HUES64 (cell line): ENCODE results near the gene TCERG1L.
"Not testable (repeated sequence)": the region's sequence is repeated elsewhere in the genome, so short reads cannot be mapped to it uniquely, and the experiment has no call there.

Experiments
- H3K27ac ChIP-seq: 2 replicates; pipeline ENCODE4 v1.7.0; 2013; ENCODE audit warnings: low read depth, low read length, inconsistent platforms
- H3K27me3 ChIP-seq: 2 replicates; pipeline ENCODE4 v1.6.1; 2013; ENCODE audit warnings: mild to moderate bottlenecking, low read length; ENCODE audit not compliant: insufficient read depth
- H3K36me3 ChIP-seq: 2 replicates; pipeline ENCODE4 v1.6.1; 2013; ENCODE audit warnings: mild to moderate bottlenecking, low read length; ENCODE audit not compliant: insufficient read depth
- H3K4me1 ChIP-seq: 2 replicates; pipeline ENCODE4 v1.6.1; 2013; ENCODE audit warnings: mild to moderate bottlenecking, low read length, moderate library complexity; ENCODE audit not compliant: insufficient read depth
- H3K4me3 ChIP-seq: 2 replicates; pipeline ENCODE4 v1.5.1; 2013; ENCODE audit warnings: mild to moderate bottlenecking, low read length, moderate library complexity
- H3K9ac ChIP-seq: 2 replicates; pipeline ENCODE4 v1.6.1; 2013; ENCODE audit warnings: mild to moderate bottlenecking, low read depth, low read length
- H3K9me3 ChIP-seq: 2 replicates; pipeline ENCODE4 v1.6.1; 2013; ENCODE audit warnings: low read depth, low read length; ENCODE audit not compliant: insufficient read depth
- WGBS: fragments of 150-250, 120-280 bp; methylation state at CpG from one replicate; pipeline ENCODE4 v1.1.7; 2013; ENCODE audit warnings: missing lambda C conversion rate; 5-methylcytosine and 5-hydroxymethylcytosine counted together

The TCERG1L gene

DNA sequence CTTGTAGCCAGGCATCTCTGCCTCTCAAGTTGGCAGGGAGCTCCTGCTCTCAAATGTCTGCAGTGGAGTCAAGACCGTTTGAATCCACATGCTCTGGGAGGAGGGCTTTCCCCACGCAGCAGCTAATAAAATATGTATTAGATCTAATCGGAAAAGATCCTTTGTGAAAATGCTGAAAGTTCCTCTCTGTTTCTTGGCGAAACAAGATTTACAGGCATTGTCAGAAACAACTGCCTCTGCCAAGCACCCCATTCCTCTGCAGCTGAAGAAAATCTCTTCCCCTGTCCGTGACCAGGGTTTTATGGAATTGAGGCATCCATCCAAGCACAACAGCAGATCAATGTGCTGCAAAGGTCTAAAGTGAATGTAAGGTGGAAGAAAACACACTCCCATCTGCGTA is 165.8 kb downstream of the TCERG1L start:
- Histone ChIP-seq H3K4me1 (peaks cover 15% of the 10 kb centered on the region), H3K36me3 (no peaks in the 10 kb centered on the region), H3K27ac (no peak overlapping the region), H3K27me3 (no peaks in the 10 kb centered on the region), H3K4me3 (no peak overlapping the region), H3K9me3 (no peaks in the 10 kb centered on the region; the same call in 1 of the 2 replicates), H3K9ac (no peak overlapping the region)
- 90% methylated on average over 6 of the region's 6 CpGs for WGBS

DNA sequence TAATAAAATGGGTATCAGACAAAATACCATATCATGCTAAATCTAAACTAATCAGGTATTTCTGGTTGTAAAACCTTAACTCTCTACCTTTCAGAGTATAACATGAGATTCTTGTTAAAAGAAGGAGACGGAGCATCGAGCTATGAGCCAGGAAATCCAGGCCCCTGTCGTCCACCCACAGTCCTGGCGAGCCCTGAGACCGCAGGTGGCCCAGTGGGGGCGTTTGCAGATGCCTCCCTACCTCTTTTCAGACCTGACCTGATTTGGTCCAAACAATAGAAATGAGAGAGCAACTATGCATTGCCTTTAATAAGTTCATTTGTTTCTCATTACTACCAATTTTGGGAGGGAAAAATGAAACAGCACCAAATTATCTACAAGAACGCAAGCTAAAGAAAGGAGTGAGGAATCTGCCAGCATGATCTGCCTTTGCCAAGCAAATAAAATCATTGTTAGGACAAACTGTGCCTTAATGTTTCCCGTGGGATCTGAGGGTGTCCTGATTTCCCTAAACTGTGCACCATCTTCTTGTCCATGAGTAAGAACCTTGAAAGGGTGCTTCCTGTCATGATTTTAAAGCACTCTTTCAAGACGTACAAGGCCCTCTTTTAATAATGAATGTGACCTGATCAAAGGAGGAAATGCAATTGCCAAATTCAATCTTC is 166.7 kb downstream of the TCERG1L start:
- peaks cover 15% of the 10 kb centered on the region for H3K4me1 ChIP-seq
- no peak overlapping the region for H3K4me3 ChIP-seq
- H3K9ac ChIP-seq = no peak overlapping the region
- H3K36me3 ChIP-seq = no peaks in the 10 kb centered on the region
- H3K27me3 ChIP-seq = no peaks in the 10 kb centered on the region
- H3K27ac ChIP-seq = no peak overlapping the region
- WGBS = 82% methylated on average over 9 of the region's 9 CpGs
- H3K9me3 ChIP-seq = no peaks in the 10 kb centered on the region; the same call in 1 of the 2 replicates

DNA sequence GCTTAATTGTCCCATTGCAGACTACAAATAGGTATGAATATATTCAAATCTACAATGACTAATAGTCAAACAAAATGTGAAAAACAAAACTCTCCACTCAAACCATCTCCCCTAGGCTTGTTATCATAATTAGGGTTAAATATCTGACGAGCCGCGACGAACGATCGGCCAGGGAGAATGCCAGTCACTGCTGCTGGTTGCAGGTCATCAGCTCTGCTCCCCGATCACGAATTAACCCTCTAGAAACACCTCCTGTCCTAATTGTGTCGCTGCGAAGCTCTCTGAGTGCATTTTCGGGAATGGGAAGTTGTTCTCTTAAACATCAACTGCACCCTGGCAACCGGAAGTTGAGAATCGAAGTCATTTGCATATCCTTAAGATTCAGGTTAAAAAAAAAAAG is 167.3 kb downstream of the TCERG1L start:
- 88% methylated on average over 12 of the region's 13 CpGs for WGBS

DNA sequence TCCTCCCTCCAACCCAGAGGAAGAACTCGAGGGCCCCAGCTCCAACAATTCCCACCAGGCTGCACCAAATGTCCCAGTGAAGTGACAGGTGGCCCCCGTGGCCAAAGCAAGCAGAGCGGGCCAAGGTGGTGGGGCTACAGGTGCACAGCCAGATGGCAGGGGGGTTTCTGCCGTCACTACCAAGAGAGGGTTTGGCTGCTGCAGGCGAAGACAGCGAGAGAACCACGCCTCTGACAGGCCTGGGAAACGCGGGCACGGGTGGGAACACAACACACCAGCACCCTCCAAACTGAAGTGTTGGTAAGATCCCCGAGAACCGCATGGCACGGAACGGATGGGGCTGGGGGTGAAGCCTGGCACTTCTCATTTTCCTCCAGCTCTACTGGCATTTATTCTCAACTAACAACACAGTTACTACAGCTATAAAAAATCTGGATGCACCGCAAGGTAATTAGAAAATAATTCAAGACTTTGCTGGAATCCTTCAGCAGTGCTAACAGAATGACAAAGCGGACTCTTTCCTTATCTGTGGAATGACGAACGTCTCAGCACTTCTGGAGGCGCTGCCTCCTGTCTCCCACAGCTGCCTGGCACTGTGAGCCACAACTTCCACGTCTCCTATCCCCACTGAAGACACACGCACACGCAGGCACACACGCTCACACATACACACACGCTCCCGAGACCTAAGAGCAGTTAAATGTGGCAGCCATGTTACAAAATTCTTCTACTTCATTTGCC is 167.9 kb downstream of the TCERG1L start:
- Histone ChIP-seq H3K27me3 (no peaks in the 10 kb centered on the region), H3K9ac (no peak overlapping the region), H3K9me3 (no peaks in the 10 kb centered on the region; the same call in 1 of the 2 replicates), H3K4me1 (peaks cover 15% of the 10 kb centered on the region), H3K4me3 (no peak overlapping the region), H3K36me3 (no peaks in the 10 kb centered on the region), H3K27ac (no peak overlapping the region)
- 92% methylated on average over 25 of the region's 25 CpGs for WGBS

More for the DNA sequence above, 167.3 kb downstream of the TCERG1L start:
- Histone ChIP-seq H3K36me3 (no peaks in the 10 kb centered on the region), H3K4me1 (peaks cover 15% of the 10 kb centered on the region), H3K4me3 (no peak overlapping the region), H3K9ac (no peak overlapping the region), H3K27me3 (no peaks in the 10 kb centered on the region), H3K27ac (no peak overlapping the region), H3K9me3 (no peaks in the 10 kb centered on the region; the same call in 1 of the 2 replicates)

DNA sequence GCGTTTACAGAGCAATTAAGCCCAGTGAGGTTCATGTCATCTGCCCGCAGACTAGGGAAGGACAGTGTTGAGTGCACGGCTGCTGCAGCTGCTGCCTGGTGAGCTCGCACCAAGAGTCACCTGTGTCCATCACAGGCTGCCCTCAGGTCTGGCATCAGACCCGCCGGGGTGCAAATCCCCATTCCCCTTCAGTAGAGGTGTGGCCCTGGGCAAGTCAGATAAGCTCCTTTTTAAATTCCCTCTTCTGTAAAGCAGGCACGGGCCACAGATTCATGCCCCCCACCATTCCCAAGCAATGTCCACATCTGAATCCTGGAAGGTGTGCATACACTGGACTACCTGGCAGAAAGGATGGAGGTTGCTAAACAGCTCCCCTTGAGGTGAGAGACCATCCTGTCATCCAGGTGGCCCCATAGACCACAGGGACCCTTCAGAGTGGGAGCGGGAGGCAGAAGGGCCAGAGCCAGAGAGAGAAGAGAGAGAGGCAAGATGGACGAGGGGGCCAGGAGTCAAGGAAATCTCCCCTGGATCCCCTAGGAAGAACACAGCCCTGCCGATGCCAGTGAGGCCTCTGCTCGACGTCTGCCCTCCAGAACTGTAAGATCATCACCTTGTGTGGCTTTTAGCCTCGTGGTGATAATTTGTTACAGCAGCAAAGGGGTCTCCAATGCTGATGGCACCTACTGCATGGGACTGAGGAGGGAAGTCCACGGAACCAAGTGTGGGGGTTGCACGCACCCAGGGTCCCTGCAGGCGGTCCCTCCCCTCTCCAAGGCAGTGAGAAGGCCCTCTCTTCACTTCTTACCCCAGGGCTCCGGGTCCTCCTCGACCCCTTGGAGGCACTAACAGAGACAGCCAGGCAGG is 168.8 kb downstream of the TCERG1L start:
- H3K9ac ChIP-seq = no peak overlapping the region
- H3K27ac ChIP-seq = no peak overlapping the region
- H3K36me3 ChIP-seq = no peaks in the 10 kb centered on the region
- H3K4me3 ChIP-seq = no peak overlapping the region
- peaks cover 15% of the 10 kb centered on the region for H3K4me1 ChIP-seq
- no peaks in the 10 kb centered on the region; the same call in 1 of the 2 replicates for H3K9me3 ChIP-seq
- H3K27me3 ChIP-seq = no peaks in the 10 kb centered on the region
- 88% methylated on average over 18 of the region's 18 CpGs for WGBS

DNA sequence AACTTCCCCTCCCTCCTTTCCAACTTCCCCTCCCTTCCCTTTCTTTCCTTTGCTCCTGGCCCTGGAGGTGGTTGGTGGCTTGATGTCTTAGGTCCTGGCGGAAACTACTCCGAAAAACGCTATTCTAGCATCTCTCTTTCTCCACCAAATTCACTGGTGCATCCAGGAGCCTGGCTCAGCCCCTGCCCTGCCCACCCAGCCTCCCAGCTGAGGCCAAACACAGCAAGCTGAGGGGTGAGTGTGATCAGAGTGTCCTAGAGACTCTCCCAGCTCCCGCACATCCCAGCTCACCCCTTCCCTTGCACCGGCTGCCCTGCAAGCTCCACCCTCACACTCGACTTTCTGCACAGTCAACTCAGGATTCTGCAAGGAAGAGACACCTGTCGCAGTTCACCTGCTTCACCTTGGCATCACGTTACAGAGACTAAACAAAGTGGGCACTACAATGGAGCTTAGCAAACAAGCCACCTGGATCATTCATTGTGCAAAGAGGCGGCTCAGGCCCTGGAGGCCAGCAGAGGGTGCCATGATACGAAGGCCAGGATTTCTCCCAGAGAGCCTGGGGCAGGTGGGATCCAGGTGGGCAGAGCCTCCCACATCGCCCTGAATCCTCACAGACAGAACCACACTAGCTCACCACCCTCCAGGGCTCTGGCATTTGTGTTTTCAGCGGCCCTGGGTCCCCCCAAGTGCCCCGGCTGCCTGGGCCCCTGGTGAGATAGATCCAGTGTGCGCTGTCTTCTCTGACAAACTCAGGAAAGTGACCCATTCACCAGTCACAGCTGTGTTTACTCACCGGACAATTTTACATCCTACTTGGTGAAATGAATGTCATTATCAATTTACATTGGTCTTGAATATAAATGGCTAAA is 169.6 kb downstream of the TCERG1L start:
- no peaks in the 10 kb centered on the region for H3K27me3 ChIP-seq
- H3K27ac ChIP-seq = no peak overlapping the region
- no peaks in the 10 kb centered on the region; the same call in 1 of the 2 replicates for H3K9me3 ChIP-seq
- no peak overlapping the region for H3K9ac ChIP-seq
- 88% methylated on average over 15 of the region's 15 CpGs for WGBS
- no peak overlapping the region for H3K4me3 ChIP-seq
- peaks cover 15% of the 10 kb centered on the region for H3K4me1 ChIP-seq
- no peaks in the 10 kb centered on the region for H3K36me3 ChIP-seq

DNA sequence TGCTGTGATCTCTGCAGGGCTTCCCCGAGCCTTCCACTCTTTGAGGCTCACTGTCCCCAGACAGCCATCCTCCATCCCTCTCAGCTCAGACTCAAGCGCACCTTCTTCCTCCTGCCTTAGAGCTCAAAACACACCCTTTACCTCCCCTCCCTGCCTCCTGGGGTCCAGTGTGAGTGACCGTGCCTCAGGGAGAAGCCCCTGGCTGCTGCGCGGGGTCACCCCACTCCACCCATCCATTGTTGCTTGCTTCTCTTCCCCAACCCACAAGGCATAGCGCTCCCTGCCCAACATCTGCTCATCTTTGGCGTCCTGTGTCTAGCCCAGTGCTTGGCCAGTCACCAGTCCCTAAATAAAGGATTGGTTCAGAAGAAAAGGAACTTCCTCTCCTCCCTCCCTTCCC is 170.3 kb downstream of the TCERG1L start:
- no peak overlapping the region for H3K4me3 ChIP-seq
- H3K4me1 ChIP-seq = peaks cover 15% of the 10 kb centered on the region
- no peak overlapping the region for H3K27ac ChIP-seq
- no peaks in the 10 kb centered on the region; the same call in 1 of the 2 replicates for H3K9me3 ChIP-seq
- no peaks in the 10 kb centered on the region for H3K36me3 ChIP-seq
- H3K9ac ChIP-seq = no peak overlapping the region
- no peaks in the 10 kb centered on the region for H3K27me3 ChIP-seq
- WGBS = 93% methylated on average over 7 of the region's 7 CpGs

DNA sequence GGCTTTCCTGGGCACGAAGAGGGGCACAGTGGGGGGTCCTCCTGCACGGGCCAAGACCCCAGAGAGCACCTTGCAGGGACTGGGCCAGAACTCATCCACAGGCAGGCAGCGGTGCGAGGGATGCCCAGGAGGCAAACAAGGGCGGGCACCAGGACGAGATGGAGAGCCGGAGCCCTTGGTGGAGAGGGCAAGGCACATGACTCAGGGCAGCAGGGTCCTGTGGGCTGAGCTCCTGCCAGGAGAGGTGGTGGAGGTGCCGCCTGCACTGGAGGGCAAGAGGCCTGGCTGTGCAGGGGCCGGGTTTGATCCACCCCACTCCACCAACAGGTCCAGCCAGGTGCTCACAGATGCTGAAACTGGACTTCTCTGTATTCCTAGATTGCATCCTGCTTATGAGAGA is 170.9 kb downstream of the TCERG1L start:
- no peaks in the 10 kb centered on the region for H3K36me3 ChIP-seq
- no peaks in the 10 kb centered on the region for H3K9me3 ChIP-seq
- WGBS = 92% methylated on average over 9 of the region's 9 CpGs
- H3K27ac ChIP-seq = no peak overlapping the region
- no peaks in the 10 kb centered on the region for H3K27me3 ChIP-seq
- peaks cover 15% of the 10 kb centered on the region for H3K4me1 ChIP-seq
- H3K9ac ChIP-seq = no peak overlapping the region
- no peak overlapping the region for H3K4me3 ChIP-seq

DNA sequence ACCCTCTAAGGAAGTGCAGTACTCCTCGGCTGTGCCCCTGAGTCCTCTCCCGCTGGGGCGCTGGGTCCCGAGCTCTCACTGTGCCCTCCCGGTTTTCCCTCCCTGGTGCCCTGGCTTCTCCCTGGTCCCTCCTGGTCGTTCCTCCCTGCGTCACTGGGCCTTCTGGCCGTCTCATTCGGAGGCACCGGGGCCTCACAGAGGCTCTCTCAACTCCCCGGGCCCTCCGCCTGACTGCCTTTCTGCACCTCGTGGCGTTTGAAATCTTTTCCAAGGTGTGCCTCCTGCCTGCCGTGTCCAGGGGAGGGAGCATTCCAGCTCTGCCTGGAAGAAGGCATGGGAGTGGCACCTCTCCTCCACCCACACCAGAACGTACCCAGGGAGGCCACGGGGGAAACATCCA is 174.3 kb downstream of the TCERG1L start:
- no peaks in the 10 kb centered on the region for H3K9me3 ChIP-seq
- WGBS = 84% methylated on average over 15 of the region's 17 CpGs
- no peaks in the 10 kb centered on the region for H3K4me1 ChIP-seq
- no peak overlapping the region for H3K27ac ChIP-seq
- no peaks in the 10 kb centered on the region for H3K36me3 ChIP-seq
- H3K9ac ChIP-seq = no peak overlapping the region
- H3K27me3 ChIP-seq = no peaks in the 10 kb centered on the region
- H3K4me3 ChIP-seq = no peak overlapping the region

DNA sequence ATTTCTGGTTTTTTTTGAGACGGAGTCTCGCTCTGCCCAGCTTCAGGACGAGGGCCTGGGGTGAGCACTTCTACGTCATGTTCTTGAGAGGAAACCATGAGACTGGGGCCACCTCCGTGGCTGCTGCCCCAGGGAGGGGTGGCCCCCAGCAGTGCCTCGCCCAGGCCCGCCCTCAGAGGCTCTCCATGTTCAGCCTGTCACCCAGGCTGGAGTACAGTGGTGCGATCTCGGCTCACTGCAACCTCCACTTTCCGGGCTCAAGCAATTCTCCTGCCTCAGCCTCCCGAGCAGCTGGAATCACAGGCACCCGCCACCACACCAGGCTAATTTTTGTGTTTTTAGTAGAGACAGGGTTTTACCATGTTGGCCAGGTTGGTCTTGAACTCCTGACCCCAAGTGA is 175.2 kb downstream of the TCERG1L start:
- H3K4me1 ChIP-seq, H3K9me3 ChIP-seq, H3K27ac ChIP-seq, H3K9ac ChIP-seq, H3K36me3 ChIP-seq, H3K4me3 ChIP-seq, H3K27me3 ChIP-seq: not testable (repeated sequence)
- 94% methylated on average over 12 of the region's 12 CpGs for WGBS
